ENCODE data around the gene TMEM204. TPM values are rescaled to one million over a fixed set of nuclear protein-coding genes. Genes with fewer than 3 reads are reported as not detected.
A peak's percentile ranks its signal among the peaks of the same experiment; 100 is the strongest.

Gene TMEM204
- total RNA-seq, 4 donors from 2014 or later = 4.3 to 32.4 (median 7.9) TPM

- DNase-seq = no peak
- Histone ChIP-seq H3K4me1 (peaks cover 0 to 27% (median 12%) of the 10 kb centered on the region in 3 donors), H3K9me3 (no peaks in the 10 kb centered on the region), H3K27me3 (no peaks in the 10 kb centered on the region), H3K36me3 (peaks cover 5 to 71% (median 5%) of the 10 kb centered on the region in 3 donors), H3K27ac (peak overlapping the region in 2 of 4 donors; percentile 44 to 59), H3K4me3 (no peak overlapping the region)
- TF ChIP-seq CTCF (IDR thresholded peaks at IDR 0.05) = no peak
- no peak for TF ChIP-seq POLR2A (IDR thresholded peaks at IDR 0.05)
- intact Hi-C loops (cut with DNase I) = no loop called here
- WGBS, 2 donors = 93 to 100% methylated on average over 2 to 9 of the region's 24 CpGs
Measured at GRCh38 chr16:1508494-1509187, 24.8 kb upstream of the TMEM204 start.

- H3K4me3 ChIP-seq = no peak overlapping the region
- WGBS, 2 donors = 83% methylated on average over 10 of the region's 44 CpGs; no CpG with 5 or more reads in 1 of the 2 donors
- TF ChIP-seq CTCF (IDR thresholded peaks at IDR 0.05) (no peak), POLR2A (IDR thresholded peaks at IDR 0.05) (no peak)
- intact Hi-C loops (cut with DNase I) = no loop called here
- peaks cover 0 to 27% (median 12%) of the 10 kb centered on the region in 3 donors for H3K4me1 ChIP-seq
- H3K27ac ChIP-seq = peak overlapping the region; percentile 6 to 59 (median 34)
- DNase-seq = no peak
- peaks cover 5 to 78% (median 5%) of the 10 kb centered on the region in 3 donors for H3K36me3 ChIP-seq
- peaks cover 0 to 7% (median 0%) of the 10 kb centered on the region in 3 donors for H3K9me3 ChIP-seq
- no peaks in the 10 kb centered on the region for H3K27me3 ChIP-seq
Measured at GRCh38 chr16:1509307-1510221, 23.9 kb upstream of the TMEM204 start.

- H3K36me3 ChIP-seq = peaks cover 5 to 72% (median 5%) of the 10 kb centered on the region in 3 donors
- no peaks in the 10 kb centered on the region for H3K27me3 ChIP-seq
- DNase-seq = no peak
- H3K27ac ChIP-seq = peak overlapping the region; percentile 6 to 59 (median 34)
- H3K9me3 ChIP-seq = peaks cover 0 to 8% (median 0%) of the 10 kb centered on the region in 3 donors
- peaks cover 0 to 27% (median 12%) of the 10 kb centered on the region in 3 donors for H3K4me1 ChIP-seq
- 76 to 93% methylated on average over 3 of the region's 10 CpGs for WGBS, 2 donors
- intact Hi-C loops (cut with DNase I) = no loop called here
- H3K4me3 ChIP-seq = no peak overlapping the region
- no peak for TF ChIP-seq POLR2A (IDR thresholded peaks at IDR 0.05)
- TF ChIP-seq CTCF (IDR thresholded peaks at IDR 0.05) = no peak
Measured at GRCh38 chr16:1510272-1510671, 23.2 kb upstream of the TMEM204 start.

GRCh38 chr16:1510941-1511351, 22.5 kb upstream of the TMEM204 start:
- H3K4me3 ChIP-seq = no peak overlapping the region
- peaks cover 0 to 27% (median 12%) of the 10 kb centered on the region in 3 donors for H3K4me1 ChIP-seq
- no peaks in the 10 kb centered on the region for H3K27me3 ChIP-seq
- peaks cover 5 to 65% (median 5%) of the 10 kb centered on the region in 3 donors for H3K36me3 ChIP-seq
- WGBS, 2 donors = 70 to 85% methylated on average over 2 to 4 of the region's 26 CpGs
- intact Hi-C loops (cut with DNase I) = no loop called here
- H3K9me3 ChIP-seq = peaks cover 0 to 8% (median 0%) of the 10 kb centered on the region in 3 donors
- TF ChIP-seq POLR2A (IDR thresholded peaks at IDR 0.05) (no peak), CTCF (IDR thresholded peaks at IDR 0.05) (no peak)
- no peak for DNase-seq
- no peak overlapping the region for H3K27ac ChIP-seq

All from esophagus squamous epithelium (tissue), 5 donors.